IMR-90 (cell line): ENCODE measurements around the gene DNAJB12. TPM values are rescaled to one million over a fixed set of nuclear protein-coding genes. Genes with fewer than 3 reads are reported as not detected.

Experiments
- ATAC-seq: fragments of 200-7000 bp; cut with Tn5 transposase; 2 replicates; pipeline ENCODE4 v1.9.1; 2020; ENCODE audit warnings: low read depth, mild to moderate bottlenecking, moderate library complexity
- BruUV-seq: library from RNA; stranded (reverse); fragments of 400-500 nt; replicated peaks from 2 replicates; lab custom pipeline; 2021; lab: Mats Ljungman, UMichigan
- CTCF ChIA-PET: fragments of 300-600 bp; formaldehyde crosslinking; extraction: SDS; loops from one replicate; lab custom pipeline; 2021; ENCODE audit warnings: antibody characterized with exemption; lab: Yijun Ruan, JAX
- POLR2A ChIA-PET: fragments of 300-600 bp; sonication (Branson Sonifier 250); formaldehyde crosslinking; loops from one replicate; lab custom pipeline; 2022; ENCODE audit warnings: antibody characterized with exemption; ENCODE audit not compliant: unreplicated experiment; lab: Charles Lee
- DNase-seq: peaks from one replicate; pipeline ENCODE4 v3.0.0; 2013
- H2AFZ ChIP-seq: replicated peaks from 2 replicates; pipeline ENCODE3; 2013; ENCODE audit warnings: low read length, mild to moderate bottlenecking; ENCODE audit not compliant: poor library complexity
- H2AK5ac ChIP-seq: 2 replicates; pipeline ENCODE4 v1.6.1; 2013; ENCODE audit warnings: low read depth, low read length, inconsistent platforms
- H2AK9ac ChIP-seq: replicated peaks from 2 replicates; pipeline ENCODE3; 2013; ENCODE audit warnings: mild to moderate bottlenecking, low read depth, low read length, moderate library complexity; ENCODE audit not compliant: poor library complexity
- H2BK120ac ChIP-seq: 2 replicates; pipeline ENCODE4 v1.6.1; 2013; ENCODE audit warnings: low read depth, low read length, inconsistent platforms
- H2BK15ac ChIP-seq: 3 replicates; pipeline ENCODE4 v1.6.1; 2013; ENCODE audit warnings: low read depth, low read length, inconsistent platforms
- H2BK20ac ChIP-seq: 2 replicates; pipeline ENCODE4 v1.6.1; 2013; ENCODE audit warnings: low read depth, mild to moderate bottlenecking, inconsistent platforms, low read length, moderate library complexity
- H2BK5ac ChIP-seq: 2 replicates; pipeline ENCODE4 v1.6.1; 2013; ENCODE audit warnings: mild to moderate bottlenecking, low read depth, low read length, inconsistent platforms; ENCODE audit not compliant: poor library complexity, severe bottlenecking
- H3K14ac ChIP-seq: replicated peaks from 2 replicates; pipeline ENCODE4 v1.6.1; 2013; ENCODE audit warnings: low read depth, low read length, inconsistent platforms
- H3K18ac ChIP-seq: 2 replicates; pipeline ENCODE4 v1.6.1; 2013; ENCODE audit warnings: low read depth, low read length, control low read depth
- H3K23ac ChIP-seq: 2 replicates; pipeline ENCODE4 v1.6.1; 2013; ENCODE audit warnings: low read depth, low read length, inconsistent platforms
- H3K27ac ChIP-seq: 2 replicates; pipeline ENCODE4 v1.5.1; 2013; ENCODE audit warnings: mild to moderate bottlenecking, control low read depth, low read length; ENCODE audit not compliant: insufficient read depth
- H3K27me3 ChIP-seq: 2 replicates; pipeline ENCODE4 v1.6.1; 2013; ENCODE audit warnings: low read length; ENCODE audit not compliant: control insufficient read depth, insufficient read depth
- H3K36me3 ChIP-seq: 2 replicates; pipeline ENCODE4 v1.6.1; 2013; ENCODE audit warnings: low read length, mixed read lengths; ENCODE audit not compliant: control insufficient read depth, insufficient read depth
- H3K4ac ChIP-seq: 2 replicates; pipeline ENCODE4 v1.6.1; 2013; ENCODE audit warnings: low read depth, low read length, inconsistent platforms
- H3K4me1 ChIP-seq: 2 replicates; pipeline ENCODE4 v1.6.1; 2013; ENCODE audit warnings: low read length, mixed read lengths; ENCODE audit not compliant: control insufficient read depth, insufficient read depth
- H3K4me2 ChIP-seq: 2 replicates; pipeline ENCODE4 v1.6.1; 2013; ENCODE audit warnings: low read depth, mild to moderate bottlenecking, control low read depth, low read length, moderate library complexity
- H3K4me3 ChIP-seq: 2 replicates; pipeline ENCODE4 v1.5.1; 2013; ENCODE audit warnings: low read depth, mild to moderate bottlenecking, control low read depth, low read length, moderate library complexity; ENCODE audit not compliant: insufficient read depth
- H3K56ac ChIP-seq: 2 replicates; pipeline ENCODE4 v1.6.1; 2013; ENCODE audit warnings: low read length, inconsistent platforms; ENCODE audit not compliant: insufficient read depth; ENCODE audit errors: extremely low read depth
- H3K79me1 ChIP-seq, 2 experiments: 2 replicates each; pipeline ENCODE4 v1.6.1; 2013; ENCODE audit warnings: low read length in 2 of 2, inconsistent platforms in 1 of 2, low read depth in 1 of 2
- H3K9ac ChIP-seq: 2 replicates; pipeline ENCODE4 v1.6.1; 2013; ENCODE audit warnings: low read depth, low read length, control low read depth
- H3K9me1 ChIP-seq: 2 replicates; pipeline ENCODE4 v1.6.1; 2013; ENCODE audit warnings: low read length, inconsistent platforms; ENCODE audit not compliant: insufficient read depth
- H3K9me3 ChIP-seq: 2 replicates; pipeline ENCODE4 v1.6.1; 2013; ENCODE audit warnings: low read length; ENCODE audit not compliant: control insufficient read depth, insufficient read depth
- H4K20me1 ChIP-seq: 2 replicates; pipeline ENCODE4 v1.6.1; 2013; ENCODE audit warnings: low read length, inconsistent platforms; ENCODE audit not compliant: insufficient read depth
- H4K5ac ChIP-seq: 2 replicates; pipeline ENCODE4 v1.6.1; 2013; ENCODE audit warnings: mild to moderate bottlenecking, low read depth, low read length, control low read depth
- H4K8ac ChIP-seq, 2 experiments: 2 replicates each; pipeline ENCODE4 v1.6.1; 2013; ENCODE audit warnings: low read depth in 2 of 2, low read length in 2 of 2, control low read depth in 1 of 2, inconsistent platforms in 1 of 2
- H4K91ac ChIP-seq: 2 replicates; pipeline ENCODE4 v1.6.1; 2013; ENCODE audit warnings: low read depth, low read length, inconsistent platforms; ENCODE audit not compliant: insufficient read depth
- CEBPB ChIP-seq: IDR thresholded peaks from 2 replicates; pipeline ENCODE4 v1.6.1; 2012; ENCODE audit warnings: low read depth, low read length, improper control_type of control experiment
- CHD1 ChIP-seq: IDR thresholded peaks from 2 replicates; pipeline ENCODE4 v1.6.1; 2012; ENCODE audit warnings: low read depth, low read length, improper control_type of control experiment
- ELK1 ChIP-seq: fragments of 150-350 bp; IDR thresholded peaks from 2 replicates; pipeline ENCODE4 v1.6.1; 2016; ENCODE audit warnings: low read depth, mild to moderate bottlenecking, low read length, moderate library complexity, borderline replicate concordance
- FOS ChIP-seq: fragments of 150-350 bp; IDR thresholded peaks from 2 replicates; pipeline ENCODE4 v1.6.1; 2016; ENCODE audit warnings: low read depth, low read length
- MAFK ChIP-seq: IDR thresholded peaks from 2 replicates; pipeline ENCODE4 v1.6.1; 2012; ENCODE audit warnings: low read depth, low read length, improper control_type of control experiment
- NFE2L2 ChIP-seq: fragments of 150-350 bp; IDR thresholded peaks from 2 replicates; pipeline ENCODE4 v1.6.1; 2016; ENCODE audit warnings: low read depth, mild to moderate bottlenecking, low read length
- POLR2A ChIP-seq: IDR thresholded peaks from 2 replicates; pipeline ENCODE4 v1.6.1; 2012; ENCODE audit warnings: mild to moderate bottlenecking, low read depth, low read length
- RCOR1 ChIP-seq: IDR thresholded peaks from 2 replicates; pipeline ENCODE4 v1.6.1; 2012; ENCODE audit warnings: mild to moderate bottlenecking, low read length, improper control_type of control experiment; ENCODE audit not compliant: insufficient replicate concordance
- WGBS, 2 experiments: methylation state at CpG; one replicate each; pipeline versions ENCODE4 v1.1.5 to v1.1.7; 2013; ENCODE audit warnings: missing lambda C conversion rate in 2 of 2; ENCODE audit not compliant: insufficient read length in 1 of 2; ENCODE audit errors: extremely low coverage in 2 of 2; 5-methylcytosine and 5-hydroxymethylcytosine counted together
- dilution Hi-C: fragments of 300-500 bp; cut with HindIII; formaldehyde crosslinking; loops from one replicate; pipeline ENCODE4 v1.14.3; 2018; ENCODE audit warnings: low sequenced_read_pairs; ENCODE audit not compliant: unreplicated experiment
- in situ Hi-C: fragments of 300-500 bp; cut with MboI; formaldehyde crosslinking; loops from 3 replicates; pipeline ENCODE4 v1.14.3; 2019; ENCODE audit warnings: low sequenced_read_pairs, inconsistent platforms, mixed read lengths
- intact Hi-C: fragments of 100-400 bp; cut with micrococcal nuclease; formaldehyde crosslinking; loops from 2 replicates; pipeline ENCODE4 v1.10.0; 2022
- polyA plus RNA-seq, 3 experiments: library from polyadenylated mRNA; depleted of rRNA; stranded (reverse); fragments of >200 nt; gene quantifications; 2 replicates each; pipeline ENCODE4 v1.2.3, GENCODE V29; 2012; ENCODE audit warnings: low replicate concordance in 1 of 3
- total RNA-seq: library from RNA; depleted of rRNA; stranded (reverse); fragments of >200 nt; gene quantifications from 2 replicates; pipeline ENCODE4 v1.2.3, GENCODE V29; 2012

Gene DNAJB12
- total and polyA plus RNA-seq, 2 of the 4 experiments (the other 2 are of a cell fraction), result 18.3 to 24.0 TPM

- H4K20me1 ChIP-seq, result peaks cover 11% of the 10 kb centered on the region
- TF ChIP-seq POLR2A (no peak), CHD1 (no peak), ELK1 (no peak), FOS (no peak), RCOR1 (no peak), CEBPB (no peak), MAFK (no peak), NFE2L2 (no peak)
- intact Hi-C loops (loop anchor here (1.0 kb wide), 1 partner anchor 62 kb away; no protein-coding TSS in a partner anchor), in situ Hi-C loops (loop anchor here (10.0 kb wide), 3 partner anchors 92 to 282 kb away; no protein-coding TSS in a partner anchor), dilution Hi-C loops (no loop called here)
- H3K14ac ChIP-seq, result no peak overlapping the region
- no peaks in the 10 kb centered on the region for H3K27me3 ChIP-seq
- H4K8ac ChIP-seq, result no peak overlapping the region
- H3K4me1 ChIP-seq, result peaks cover 22% of the 10 kb centered on the region
- no peak overlapping the region for H2BK20ac ChIP-seq
- H3K36me3 ChIP-seq, result peaks cover 48% of the 10 kb centered on the region
- H2AFZ ChIP-seq, result no peak overlapping the region
- peak overlapping the region; percentile 51; the same call in 1 of the 2 replicates for H2BK120ac ChIP-seq
- ChIA-PET POLR2A (no interaction called here), CTCF (interaction anchor here (1.0 to 1.2 kb wide), 2 partner anchors 113 to 287 kb away, joined by 4 to 8 read pairs; no protein-coding TSS in a partner anchor)
- peak overlapping the region; percentile 74 for H3K4ac ChIP-seq
- WGBS, 2 experiments, result 97% methylated on average over 4 of the region's 18 CpGs; no CpG with 5 or more reads in 1 of the 2 experiments
- H2BK15ac ChIP-seq, result no peak overlapping the region; the same call in 2 of the 3 replicates
- no peak overlapping the region for H3K23ac ChIP-seq
- no peak overlapping the region for H3K27ac ChIP-seq
- no TSS peak for BruUV-seq
- H2AK5ac ChIP-seq, result peak overlapping the region; percentile 3
- H3K79me1 ChIP-seq, result peaks cover 0 to 16% of the 10 kb centered on the region in 2 experiments; a peak in 1 of 4 replicates
- H3K4me3 ChIP-seq, result no peak overlapping the region
- H3K9ac ChIP-seq, result no peak overlapping the region
- no peaks in the 10 kb centered on the region for H3K9me3 ChIP-seq
- ATAC-seq (no peak), DNase-seq (no peak)
- H4K91ac ChIP-seq, result no peak overlapping the region
- no peak overlapping the region for H3K56ac ChIP-seq
- H3K18ac ChIP-seq, result no peak overlapping the region
- H3K9me1 ChIP-seq, result peaks cover 1% of the 10 kb centered on the region; the same call in 1 of the 2 replicates
- H2AK9ac ChIP-seq, result no peak overlapping the region
- no peak overlapping the region for H2BK5ac ChIP-seq
- H4K5ac ChIP-seq, result no peak overlapping the region
- H3K4me2 ChIP-seq, result no peak overlapping the region
These were observed 18.3 kb downstream of the DNAJB12 start for GRCh38 chr10:72336259-72337038.
